ENCODE results near the gene KIAA1210. TPM values are rescaled to one million over a fixed set of nuclear protein-coding genes. Genes with fewer than 3 reads are reported as not detected.

The KIAA1210 gene
- total and polyA plus RNA-seq, 2 experiments from 2014 or later = not detected

GRCh38 chrX:119073911-119074310 lies 53.7 kb downstream of the KIAA1210 start:
- H3K4me2 ChIP-seq = no peak overlapping the region
- no peak for DNase-seq (ENCODE audit: low spot score)
- H3K36me3 ChIP-seq (ENCODE audit: insufficient read depth) = no peaks in the 10 kb centered on the region
- no peaks in the 10 kb centered on the region for H3K4me1 ChIP-seq (ENCODE audit: insufficient read depth)
- H2AFZ ChIP-seq = no peak overlapping the region
- H3K9me3 Mint-ChIP-seq = no peaks in the 10 kb centered on the region
- no peaks in the 10 kb centered on the region for H3K27me3 ChIP-seq (ENCODE audit: insufficient read depth)
- H3K27me3 Mint-ChIP-seq (ENCODE audit: insufficient read depth, low read depth, poor library complexity) = peaks cover 4% of the 10 kb centered on the region
- no peaks in the 10 kb centered on the region for H3F3A ChIP-seq (replicated peaks; ENCODE audit: low read depth)
- no peak overlapping the region for H3K27ac Mint-ChIP-seq
- no peak for TF ChIP-seq NANOG (IDR thresholded peaks at IDR 0.05; ENCODE audit: borderline replicate concordance)
- no peak for TF ChIP-seq ZNF114 (CRISPR knock-in tag; IDR thresholded peaks at IDR 0.05)
- no peaks in the 10 kb centered on the region for H3K9me2 ChIP-seq (ENCODE audit: insufficient read depth)
- H4K20me1 ChIP-seq (replicated peaks; ENCODE audit: insufficient read depth) = no peaks in the 10 kb centered on the region
- no peak for ATAC-seq
- no peaks in the 10 kb centered on the region for H3K79me2 ChIP-seq (replicated peaks; ENCODE audit: insufficient read depth)
- no peaks in the 10 kb centered on the region for H3K4me1 Mint-ChIP-seq
- no peak overlapping the region for H3K27ac ChIP-seq (ENCODE audit: low read depth)
- H3K4me3 Mint-ChIP-seq = no peak overlapping the region
- no peak overlapping the region for H3K4me3 ChIP-seq
- H3K36me3 Mint-ChIP-seq (ENCODE audit: low read depth) = no peaks in the 10 kb centered on the region

- H3K36me3 ChIP-seq (ENCODE audit: insufficient read depth) = no peaks in the 10 kb centered on the region
- H4K20me1 ChIP-seq (replicated peaks; ENCODE audit: insufficient read depth) = no peaks in the 10 kb centered on the region
- Mint-ChIP-seq H3K4me3 (no peak overlapping the region), H3K27me3 (ENCODE audit: insufficient read depth, low read depth, poor library complexity) (peaks cover 4% of the 10 kb centered on the region), H3K36me3 (ENCODE audit: low read depth) (no peaks in the 10 kb centered on the region), H3K4me1 (no peaks in the 10 kb centered on the region), H3K9me3 (no peaks in the 10 kb centered on the region), H3K27ac (no peak overlapping the region)
- H3K4me3 ChIP-seq = no peak overlapping the region
- H3K27me3 ChIP-seq (ENCODE audit: insufficient read depth) = no peaks in the 10 kb centered on the region
- no peak overlapping the region for H3K4me2 ChIP-seq
- no peaks in the 10 kb centered on the region for H3K79me2 ChIP-seq (replicated peaks; ENCODE audit: insufficient read depth)
- H3K9me2 ChIP-seq (ENCODE audit: insufficient read depth) = no peaks in the 10 kb centered on the region
- no peaks in the 10 kb centered on the region for H3F3A ChIP-seq (replicated peaks; ENCODE audit: low read depth)
- no peak overlapping the region for H3K27ac ChIP-seq (ENCODE audit: low read depth)
- DNase-seq (ENCODE audit: low spot score) = no peak
- no peaks in the 10 kb centered on the region for H3K4me1 ChIP-seq (ENCODE audit: insufficient read depth)
- no peak for ATAC-seq
- H2AFZ ChIP-seq = no peak overlapping the region
- no peak for TF ChIP-seq EZH2phosphoT487 (IDR thresholded peaks at IDR 0.05; ENCODE audit: unreplicated experiment)
- TF ChIP-seq REST (IDR thresholded peaks at IDR 0.05; ENCODE audit: unreplicated experiment) = no peak
Measured at GRCh38 chrX:119073200-119073905, 54.3 kb downstream of the KIAA1210 start.

GRCh38 chrX:119072744-119073143 lies 54.9 kb downstream of the KIAA1210 start, which contains the start of gene CT47C1:
Gene CT47C1 (plus strand): TSS chrX:119072993. CDS start chrX:119073226, 233 bp downstream.
- ATAC-seq (no peak), DNase-seq (ENCODE audit: low spot score) (no peak)
- no peaks in the 10 kb centered on the region for H3K36me3 Mint-ChIP-seq (ENCODE audit: low read depth)
- Histone ChIP-seq H3K4me3 (no peak within 1 kb of the TSS), H3K27ac (ENCODE audit: low read depth) (no peak within 1 kb of the TSS), H2AFZ (no peak within 1 kb of the TSS), H3K9me2 (ENCODE audit: insufficient read depth) (no peaks in the 10 kb centered on the region), H4K20me1 (replicated peaks; ENCODE audit: insufficient read depth) (no peaks in the 10 kb centered on the region), H3K27me3 (ENCODE audit: insufficient read depth) (no peaks in the 10 kb centered on the region), H3K79me2 (replicated peaks; ENCODE audit: insufficient read depth) (no peaks in the 10 kb centered on the region), H3K36me3 (ENCODE audit: insufficient read depth) (no peaks in the 10 kb centered on the region), H3F3A (replicated peaks; ENCODE audit: low read depth) (no peaks in the 10 kb centered on the region), H3K4me2 (no peak within 1 kb of the TSS), H3K4me1 (ENCODE audit: insufficient read depth) (no peaks in the 10 kb centered on the region)
- no peaks in the 10 kb centered on the region for H3K9me3 Mint-ChIP-seq
- H3K4me3 Mint-ChIP-seq = no peak within 1 kb of the TSS
- H3K27me3 Mint-ChIP-seq (ENCODE audit: insufficient read depth, low read depth, poor library complexity) = peaks cover 4% of the 10 kb centered on the region
- no peaks in the 10 kb centered on the region for H3K4me1 Mint-ChIP-seq
- no peak within 1 kb of the TSS for H3K27ac Mint-ChIP-seq
- no peak for TF ChIP-seq ZNF114 (CRISPR knock-in tag; IDR thresholded peaks at IDR 0.05)
- TF ChIP-seq JUNB (IDR thresholded peaks at IDR 0.05; ENCODE audit: unreplicated experiment) = no peak
- no peak for TF ChIP-seq REST (IDR thresholded peaks at IDR 0.05; ENCODE audit: unreplicated experiment)
- TF ChIP-seq EZH2 (IDR thresholded peaks at IDR 0.05; ENCODE audit: low read depth, unreplicated experiment) = no peak
- TF ChIP-seq ETS1 (IDR thresholded peaks at IDR 0.05) = no peak
- TF ChIP-seq POLR2AphosphoS5 (IDR thresholded peaks at IDR 0.05; ENCODE audit: low read depth) = no peak
- no peak for TF ChIP-seq EZH2phosphoT487 (IDR thresholded peaks at IDR 0.05; ENCODE audit: unreplicated experiment)
- TF ChIP-seq CREB1 (CRISPR knock-in tag; IDR thresholded peaks at IDR 0.05; ENCODE audit: low read depth) = no peak

Data from GM23338 (cell line).